ENCODE measurements around the gene TNRC6C.
"Not testable (repeated sequence)": the region's sequence is repeated elsewhere in the genome, so short reads cannot be mapped to it uniquely, and the experiment has no call there.

TNRC6C gene

DNA sequence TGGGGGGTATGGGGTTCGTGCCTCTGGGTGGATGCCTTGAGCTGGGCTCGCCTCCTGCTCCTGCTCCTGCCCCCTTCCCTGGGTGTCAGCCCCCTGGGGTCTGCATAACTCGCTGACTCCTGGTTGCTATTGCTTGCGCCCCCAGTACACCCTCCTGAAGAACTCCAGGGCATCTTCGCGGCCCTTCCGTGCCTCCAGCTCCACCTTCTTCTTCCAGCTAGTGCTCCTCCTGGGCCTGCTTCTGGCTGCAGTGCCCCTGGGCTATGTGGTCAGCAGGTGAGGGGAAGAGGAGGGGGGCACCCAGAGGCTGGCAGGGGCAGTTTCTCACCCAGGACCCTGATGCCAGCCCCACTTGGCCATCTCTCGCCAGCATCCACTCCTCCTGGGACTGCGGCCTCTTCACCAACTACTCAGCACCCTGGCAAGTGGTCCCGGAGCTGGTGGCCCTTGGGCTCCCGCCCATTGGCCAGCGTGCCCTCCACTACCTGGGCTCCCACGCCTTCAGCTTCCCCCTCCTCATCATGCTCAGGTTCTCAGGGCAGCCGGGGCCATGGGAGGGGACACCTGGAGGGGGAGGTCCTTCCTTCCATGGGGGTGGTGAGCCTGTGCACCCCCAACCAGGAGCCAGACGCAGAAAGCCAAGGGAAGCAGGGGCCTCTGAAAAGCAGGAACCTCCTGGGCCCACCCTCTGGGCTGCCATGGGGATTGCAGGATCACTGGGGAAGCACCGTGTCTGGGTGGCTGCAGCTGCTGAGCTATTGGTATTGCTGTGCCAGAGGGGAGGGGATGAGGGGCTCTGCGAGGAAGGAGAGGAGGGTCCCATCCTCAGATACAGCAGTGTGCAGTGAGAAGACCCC, 179.9 kb downstream of the TNRC6C start:
- DNase-seq (ENCODE audit: low read depth) = no peak

GRCh38 chr17:78139861-78140168, 181.3 kb downstream of the TNRC6C start:
- not testable (repeated sequence) for DNase-seq (ENCODE audit: low read depth)

DNA sequence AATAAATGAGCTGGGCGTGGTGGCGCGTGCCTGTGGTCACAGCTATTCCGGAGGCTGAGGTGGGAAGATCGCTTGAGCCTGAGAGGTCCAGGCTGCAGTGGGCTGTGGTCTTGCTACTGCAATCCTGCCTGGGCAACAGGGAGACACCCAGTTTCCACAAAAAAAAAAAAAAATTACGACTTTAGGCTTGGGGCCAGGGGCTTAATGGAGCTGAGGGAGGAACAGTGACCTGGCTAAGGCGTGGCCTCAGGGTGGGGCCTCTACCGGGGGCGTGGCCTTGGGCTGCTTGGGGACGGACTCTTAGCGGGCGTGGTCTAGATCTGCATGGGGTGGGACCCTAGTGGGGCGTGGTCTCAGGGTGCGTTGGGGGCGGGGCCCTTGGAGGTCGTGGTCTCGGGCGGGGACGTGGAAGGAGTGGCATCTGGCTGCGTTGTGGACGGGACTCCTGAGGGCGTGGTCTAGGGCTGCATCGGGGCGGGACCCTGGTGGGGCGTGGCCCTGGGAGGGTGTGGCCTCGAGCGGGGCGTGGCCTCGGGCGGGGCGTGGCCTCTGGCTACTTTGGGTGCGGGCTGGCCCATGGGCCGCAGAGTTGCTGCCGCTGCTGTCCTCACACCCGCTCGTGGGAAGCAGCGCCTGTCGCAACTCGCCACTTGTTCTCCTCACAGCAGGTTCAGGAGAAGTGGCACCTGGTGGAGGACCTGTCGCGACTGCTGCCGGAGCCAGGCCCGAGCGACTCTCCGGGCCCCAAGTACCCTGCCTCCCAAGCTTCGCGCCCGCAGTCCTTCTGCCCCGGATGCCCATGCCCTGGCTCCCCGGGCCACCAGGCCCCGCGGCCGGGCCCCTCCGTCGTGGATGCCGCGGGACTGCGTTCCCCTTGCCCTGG, 181.9 kb downstream of the TNRC6C start:
- peak; percentile 91 for DNase-seq (ENCODE audit: low read depth)

DNA sequence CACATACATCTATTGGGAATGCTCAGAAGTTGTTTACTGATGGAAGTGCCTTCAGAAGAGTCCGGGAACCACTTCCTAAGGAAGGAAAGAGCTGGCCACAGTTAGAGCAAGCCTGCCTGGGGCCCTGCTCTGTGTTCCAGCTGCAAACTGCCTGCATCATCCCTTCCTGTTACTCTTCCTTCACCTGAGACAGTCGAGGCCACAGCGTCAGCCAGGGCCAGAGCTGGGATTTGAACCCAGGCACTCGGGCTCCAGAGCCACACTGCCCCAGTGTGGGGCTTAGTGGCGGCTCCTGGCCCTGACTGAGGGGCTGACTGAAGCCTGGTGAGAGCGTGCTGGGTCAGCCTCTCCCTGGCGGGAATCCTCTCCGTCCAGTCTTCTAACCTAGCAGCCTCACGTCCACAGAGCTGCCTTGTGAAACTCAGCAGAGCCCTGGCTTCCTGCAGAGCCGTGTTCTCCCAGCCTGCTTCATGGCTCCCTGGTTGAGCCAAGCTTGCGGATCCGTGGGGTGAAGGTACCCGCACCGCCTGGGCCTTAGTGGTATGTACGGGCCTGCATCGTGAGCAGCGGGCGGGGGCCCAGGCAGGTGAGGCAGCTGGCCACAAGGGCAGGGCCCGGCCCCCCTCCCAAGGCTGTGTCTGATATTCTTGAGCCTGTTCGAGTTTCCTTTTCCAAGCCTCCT, 183.1 kb downstream of the TNRC6C start:
- DNase-seq (ENCODE audit: low read depth) = no peak

DNA sequence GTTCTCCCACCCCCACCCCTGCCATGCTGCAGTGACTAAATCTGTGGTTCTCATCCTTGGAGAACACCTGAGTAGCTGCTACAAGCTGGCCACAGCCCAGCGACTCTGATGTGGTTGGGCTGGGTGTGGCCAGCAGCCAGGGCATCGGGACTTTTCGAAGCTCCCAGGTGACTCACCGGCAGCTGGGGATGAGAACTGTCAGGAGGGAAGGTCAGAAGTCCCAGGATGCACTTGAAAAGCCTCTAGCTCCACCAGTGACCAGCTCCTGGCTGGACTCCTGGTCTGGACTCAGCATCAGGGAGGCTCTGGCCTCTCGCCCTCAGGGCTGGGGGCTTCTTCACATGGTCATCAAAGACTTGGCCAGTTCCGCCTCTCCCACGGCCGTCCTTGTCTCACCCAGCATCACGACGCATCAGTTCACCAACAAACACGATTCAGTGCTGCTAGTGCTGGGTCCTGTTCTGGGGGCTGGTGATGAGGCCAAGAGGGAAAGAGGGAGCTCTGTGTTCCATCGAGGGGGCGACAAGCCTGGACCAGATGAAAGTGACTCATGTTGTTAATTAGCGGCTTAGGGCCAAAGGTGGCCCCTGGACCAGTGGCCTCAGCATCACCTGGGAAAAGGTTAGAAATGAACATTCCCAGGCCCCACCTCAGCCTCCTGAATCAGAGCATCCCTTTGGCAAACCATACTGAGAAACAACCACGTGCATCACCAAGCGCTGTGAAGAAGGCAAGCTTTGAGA, 183.8 kb downstream of the TNRC6C start:
- peak; percentile 85 for DNase-seq (ENCODE audit: low read depth)

- DNase-seq (ENCODE audit: low read depth) = no peak
These were observed 185.0 kb downstream of the TNRC6C start for GRCh38 chr17:78143214-78144146.

- peak; percentile 73 for DNase-seq (ENCODE audit: low read depth)
These were observed 185.7 kb downstream of the TNRC6C start for GRCh38 chr17:78144147-78144719.

- no peak for DNase-seq (ENCODE audit: low read depth)
These were observed 186.5 kb downstream of the TNRC6C start for GRCh38 chr17:78144736-78145641.

GRCh38 chr17:78146471-78146869, 188.0 kb downstream of the TNRC6C start:
- no peak for DNase-seq (ENCODE audit: low read depth)

- no peak for DNase-seq (ENCODE audit: low read depth)
These were observed 188.4 kb downstream of the TNRC6C start for GRCh38 chr17:78146881-78147280.

GRCh38 chr17:78147315-78147998, 189.0 kb downstream of the TNRC6C start:
- no peak for DNase-seq (ENCODE audit: low read depth)

- no peak for DNase-seq (ENCODE audit: low read depth)
These were observed 189.9 kb downstream of the TNRC6C start for GRCh38 chr17:78148286-78149016.

DNA sequence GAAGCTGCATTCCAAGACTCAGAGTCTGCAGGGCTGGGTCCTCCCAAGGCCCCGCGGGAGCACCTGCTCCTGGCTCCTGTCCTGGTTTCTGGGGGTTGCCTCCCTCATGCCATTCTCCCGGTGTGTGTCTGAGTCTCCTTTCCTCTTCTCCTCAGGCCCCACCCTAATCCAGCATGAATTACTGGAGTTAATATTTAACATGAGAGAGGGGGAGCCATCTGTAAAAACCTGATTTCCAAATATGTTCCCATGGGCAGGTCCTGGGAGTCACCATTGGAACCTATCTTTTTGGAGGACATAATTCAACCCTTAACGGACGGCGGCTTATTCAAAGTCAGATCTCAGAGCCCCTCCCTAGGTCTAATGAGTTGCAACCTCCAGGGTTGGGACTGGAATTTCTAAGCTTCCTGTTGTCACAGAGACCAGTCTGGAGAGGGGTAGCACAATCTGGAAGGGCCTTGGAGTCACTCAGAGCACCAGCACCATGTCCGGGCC, 193.1 kb downstream of the TNRC6C start:
- peak; percentile 81 for DNase-seq (ENCODE audit: low read depth)

- no peak for DNase-seq (ENCODE audit: low read depth)
These were observed 196.7 kb downstream of the TNRC6C start for GRCh38 chr17:78154903-78155811.

All from ELR (cell line).